Measurements from ENCODE around the gene PPM1M. TPM values are rescaled to one million over a fixed set of nuclear protein-coding genes. Genes with fewer than 3 reads are reported as not detected.

Gene PPM1M
- polyA plus RNA-seq, 10 donors = 13.2 to 20.7 (median 15.3) TPM

- DNase-seq = no peak
Observed at GRCh38 chr3:52215351-52215750, 30.2 kb upstream of the PPM1M start.

GRCh38 chr3:52216585-52217408 is 28.8 kb upstream of the PPM1M start:
- peak; percentile 69 to 83 (median 70) for DNase-seq

GRCh38 chr3:52217409-52217805 is 28.2 kb upstream of the PPM1M start:
- DNase-seq = no peak

- no peak for DNase-seq
Observed at GRCh38 chr3:52218026-52218425, 27.5 kb upstream of the PPM1M start.

GRCh38 chr3:52218454-52218853 is 27.1 kb upstream of the PPM1M start:
- no peak for DNase-seq

GRCh38 chr3:52218937-52219650 is 26.5 kb upstream of the PPM1M start:
- no peak for DNase-seq

- DNase-seq = peak; percentile 64 to 91 (median 87)
Observed at GRCh38 chr3:52220380-52221026, 25.1 kb upstream of the PPM1M start.

GRCh38 chr3:52221141-52221562 is 24.4 kb upstream of the PPM1M start:
- no peak for DNase-seq

- DNase-seq = peak in 1 of 3 donors; percentile 57
Observed at GRCh38 chr3:52221563-52222318, 23.8 kb upstream of the PPM1M start.

- DNase-seq = no peak
Observed at GRCh38 chr3:52222319-52223221, 23.0 kb upstream of the PPM1M start.

- no peak for DNase-seq
Observed at GRCh38 chr3:52223449-52224408, 21.8 kb upstream of the PPM1M start.

- no peak for DNase-seq
Observed at GRCh38 chr3:52225452-52226228, 19.9 kb upstream of the PPM1M start, which contains the start of gene TLR9. Gene TLR9, minus strand, starts transcription at chr3:52225645. Its CDS starts 116 bp downstream, at chr3:52225529.

GRCh38 chr3:52226229-52226817 is 19.2 kb upstream of the PPM1M start:
- no peak for DNase-seq

- no peak for DNase-seq
Observed at GRCh38 chr3:52227117-52227516, 18.4 kb upstream of the PPM1M start.

- DNase-seq = no peak
Observed at GRCh38 chr3:52227766-52228165, 17.8 kb upstream of the PPM1M start.

- no peak for DNase-seq
Observed at GRCh38 chr3:52228266-52228665, 17.3 kb upstream of the PPM1M start.

- no peak for DNase-seq
Observed at GRCh38 chr3:52228751-52229291, 16.7 kb upstream of the PPM1M start.

- DNase-seq = no peak
Observed at GRCh38 chr3:52229656-52230055, 15.9 kb upstream of the PPM1M start.

All from muscle of back (tissue), 11 donors.